Head of caudate nucleus (tissue), 42 donors: Measurements from ENCODE around the gene SPP1.
A peak's percentile ranks its signal among the peaks of the same experiment; 100 is the strongest.
"Not testable (repeated sequence)": the region's sequence is repeated elsewhere in the genome, so short reads cannot be mapped to it uniquely, and the experiment has no call there.

Experiments used
- DNase-seq, 42 donors: peaks; one replicate each; pipeline versions ENCODE4 v3.0.0 to v3.0.0-alpha.2; 2020 to 2021; ENCODE audit warnings: mixed read lengths in 7 of 42
- intact Hi-C: fragments of 100-400 bp; cut with DNase I; formaldehyde crosslinking; loops from one replicate; pipeline ENCODE4 v1.15.0; 2022

Gene SPP1

DNA sequence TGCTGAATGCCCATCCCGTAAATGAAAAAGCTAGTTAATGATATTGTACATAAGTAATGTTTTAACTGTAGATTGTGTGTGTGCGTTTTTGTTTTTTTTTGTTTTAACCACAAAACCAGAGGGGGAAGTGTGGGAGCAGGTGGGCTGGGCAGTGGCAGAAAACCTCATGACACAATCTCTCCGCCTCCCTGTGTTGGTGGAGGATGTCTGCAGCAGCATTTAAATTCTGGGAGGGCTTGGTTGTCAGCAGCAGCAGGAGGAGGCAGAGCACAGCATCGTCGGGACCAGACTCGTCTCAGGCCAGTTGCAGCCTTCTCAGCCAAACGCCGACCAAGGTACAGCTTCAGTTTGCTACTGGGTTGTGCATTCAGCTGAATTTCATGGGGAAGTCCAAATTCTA, at the start of gene SPP1:
TSS of gene SPP1 (plus strand) at position 249 of the 400 bp plus-strand sequence. CDS start 1,182 bp downstream, outside the sequence.
- DNase-seq, result peak; percentile 70 to 94 (median 85)
- intact Hi-C loops, result no loop called here

DNA sequence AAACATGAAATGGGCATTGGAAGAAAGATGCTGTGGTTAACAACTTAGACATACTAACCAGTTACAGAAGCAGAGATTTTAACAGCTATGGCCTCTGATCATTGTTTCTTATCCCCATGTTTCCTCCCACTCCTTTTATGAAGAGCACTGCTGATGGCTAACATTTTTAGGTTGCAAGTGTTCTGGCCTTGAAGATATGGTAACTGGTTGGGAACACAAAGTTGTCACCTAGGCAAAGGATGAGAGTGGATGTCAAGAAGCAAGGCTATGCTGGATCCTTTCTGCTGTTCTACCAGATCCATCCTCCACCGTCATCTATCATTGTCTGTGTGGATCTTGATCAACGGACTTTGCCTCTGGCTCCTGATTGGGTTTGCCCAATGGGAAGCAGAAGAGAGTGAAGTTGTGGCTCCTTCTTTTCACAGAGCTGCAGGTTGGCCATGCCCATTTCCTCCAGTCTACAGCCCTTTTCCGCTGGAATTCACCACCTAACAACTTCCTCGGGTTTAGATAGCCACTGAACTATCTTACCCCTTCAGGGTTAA, 48.9 kb upstream of the SPP1 start:
- no peak for DNase-seq
- intact Hi-C loops, result loop anchor here (1.0 kb wide), 1 partner anchor 11 kb away; no protein-coding TSS in a partner anchor

DNA sequence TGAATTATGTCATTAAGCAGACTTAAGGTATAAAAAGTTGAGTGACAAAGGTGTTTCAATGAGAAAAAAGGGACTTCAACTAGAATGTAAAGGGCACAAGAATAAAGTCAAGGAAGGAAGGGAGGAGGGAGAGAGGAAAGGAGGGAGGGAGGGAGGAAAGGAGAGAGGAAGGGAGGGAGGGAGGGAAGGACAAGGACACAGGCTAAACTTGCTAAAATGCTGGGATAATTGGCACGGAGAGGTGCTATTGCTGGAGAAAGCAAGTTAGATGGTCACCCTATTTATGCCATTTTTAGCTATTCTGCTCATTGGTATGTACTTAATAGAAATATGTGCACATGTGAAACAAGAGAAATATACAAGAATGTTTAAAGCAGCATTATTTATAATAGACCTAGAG, 44.9 kb upstream of the SPP1 start:
- intact Hi-C loops, result no loop called here
- DNase-seq, result no peak

DNA sequence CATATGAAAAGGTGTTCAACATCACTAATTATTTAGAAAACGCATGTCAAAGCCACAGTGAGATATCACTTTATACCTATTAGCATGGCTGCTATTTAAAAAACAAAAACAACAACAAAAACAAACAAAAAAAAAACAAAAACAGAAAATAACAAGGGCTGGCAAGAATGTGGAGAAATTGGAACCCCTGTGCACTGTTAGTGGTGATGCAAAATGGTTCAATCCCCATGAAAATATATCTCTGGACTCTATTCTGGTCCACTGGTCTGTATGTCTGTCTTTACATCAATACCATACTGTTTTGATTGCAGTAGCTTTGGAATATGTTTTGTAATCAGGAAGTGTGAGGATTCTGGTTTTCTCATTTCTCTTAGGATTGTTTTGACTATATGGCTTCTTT, 43.6 kb upstream of the SPP1 start:
- intact Hi-C loops, result no loop called here
- DNase-seq, result no peak

DNA sequence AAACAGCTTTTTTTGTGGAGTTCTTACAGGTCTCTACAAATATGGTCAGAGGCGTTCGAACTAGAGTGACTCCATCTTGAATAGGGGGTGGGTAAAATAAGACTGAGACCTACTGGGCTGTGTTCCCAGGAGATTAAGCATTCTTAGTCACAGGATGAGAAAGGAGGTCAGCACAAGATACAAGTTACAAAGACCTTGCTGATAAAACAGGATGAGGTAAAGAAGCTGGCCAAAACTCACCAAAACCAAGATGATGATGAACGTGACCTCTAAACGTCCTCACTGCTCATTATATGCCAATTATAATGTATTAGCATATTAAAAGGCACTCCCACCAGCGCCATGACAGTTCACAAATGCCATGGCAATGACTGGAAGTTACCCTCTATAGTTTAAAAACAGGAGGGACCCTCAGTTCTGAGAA, 42.8 kb upstream of the SPP1 start:
- intact Hi-C loops, result no loop called here
- DNase-seq, result no peak

DNA sequence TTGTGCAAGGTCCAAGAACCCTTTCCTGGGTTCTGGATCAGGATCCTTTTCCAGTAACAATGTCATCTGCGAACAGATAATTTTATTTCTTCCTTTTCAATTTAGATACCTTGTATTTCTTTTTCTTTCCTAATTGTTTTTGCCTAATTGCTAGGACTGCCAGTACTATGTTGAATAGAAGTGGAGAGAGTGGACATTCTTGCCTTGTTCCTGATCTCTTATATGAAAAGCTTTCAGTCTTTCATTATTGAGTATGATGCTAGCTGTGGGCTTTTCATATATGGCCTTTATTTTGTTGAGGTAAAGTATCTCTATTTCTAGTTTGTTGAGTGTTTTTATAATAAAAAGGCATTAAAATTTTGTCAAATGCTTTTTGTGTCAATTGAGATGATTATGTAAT, 42.2 kb upstream of the SPP1 start:
- DNase-seq, result no peak
- intact Hi-C loops, result no loop called here

DNA sequence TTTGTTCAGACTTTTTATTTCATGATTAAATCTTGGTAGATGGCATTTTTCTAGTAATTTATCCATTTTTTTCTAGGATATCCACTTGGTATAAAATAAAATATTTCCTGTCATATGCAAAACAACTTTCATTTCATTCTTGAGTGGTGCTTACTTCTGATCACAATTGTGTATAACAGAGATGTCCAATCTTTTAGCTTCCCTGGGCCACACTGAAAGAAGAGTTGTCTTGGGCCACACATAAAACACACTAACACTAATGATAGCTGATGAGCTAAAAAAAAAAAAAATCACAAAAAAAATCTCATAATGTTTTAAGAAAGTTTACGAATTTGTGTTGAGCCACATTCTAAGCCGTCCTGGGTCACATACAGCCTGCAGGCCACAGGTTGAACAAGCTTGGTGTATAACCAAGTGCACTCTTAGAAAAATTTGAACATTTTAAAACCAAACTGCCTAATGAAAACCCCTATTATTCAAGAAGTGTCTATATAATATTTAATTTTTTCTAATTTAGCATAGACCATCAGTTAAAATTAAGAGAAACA, 41.3 kb upstream of the SPP1 start:
- intact Hi-C loops, result no loop called here
- DNase-seq, result no peak

DNA sequence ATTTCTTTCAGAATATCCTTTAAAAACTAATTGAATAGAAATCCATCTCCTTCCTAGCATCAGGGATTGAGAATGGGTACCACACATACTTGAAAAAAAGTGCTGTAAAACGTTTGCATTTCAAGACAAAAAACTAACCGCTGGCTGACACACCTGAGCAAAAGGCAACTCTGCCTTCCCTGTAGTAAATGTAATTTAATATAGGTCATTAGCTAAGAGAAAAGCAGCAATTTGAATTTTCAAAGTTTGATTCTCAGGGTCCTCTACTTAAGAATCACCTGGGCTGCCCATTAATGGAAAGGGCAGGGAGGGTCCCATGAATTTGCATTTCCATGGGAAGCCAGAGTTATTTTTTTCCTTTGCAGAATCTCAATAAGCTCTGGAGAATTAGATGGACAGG, 40.5 kb upstream of the SPP1 start:
- intact Hi-C loops, result no loop called here
- no peak for DNase-seq

DNA sequence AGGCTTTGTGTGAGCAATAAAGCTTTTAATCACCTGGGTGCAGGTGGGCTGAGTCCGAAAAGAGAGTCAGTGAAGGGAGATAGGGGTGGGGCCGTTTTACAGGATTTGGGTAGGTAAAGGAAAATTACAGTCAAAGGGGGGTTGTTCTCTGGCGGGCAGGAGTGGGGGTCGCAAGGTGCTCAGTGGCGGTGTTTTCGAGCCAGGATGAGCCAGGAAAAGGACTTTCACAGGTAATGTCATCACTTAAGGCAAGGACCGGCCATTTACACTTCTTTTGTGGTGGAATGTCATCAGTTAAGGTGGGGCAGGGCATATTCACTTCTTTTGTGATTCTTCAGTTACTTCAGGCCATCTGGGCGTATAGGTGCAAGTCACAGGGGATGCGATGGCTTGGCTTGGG, 39.6 kb upstream of the SPP1 start:
- intact Hi-C loops, DNase-seq: not testable (repeated sequence)

DNA sequence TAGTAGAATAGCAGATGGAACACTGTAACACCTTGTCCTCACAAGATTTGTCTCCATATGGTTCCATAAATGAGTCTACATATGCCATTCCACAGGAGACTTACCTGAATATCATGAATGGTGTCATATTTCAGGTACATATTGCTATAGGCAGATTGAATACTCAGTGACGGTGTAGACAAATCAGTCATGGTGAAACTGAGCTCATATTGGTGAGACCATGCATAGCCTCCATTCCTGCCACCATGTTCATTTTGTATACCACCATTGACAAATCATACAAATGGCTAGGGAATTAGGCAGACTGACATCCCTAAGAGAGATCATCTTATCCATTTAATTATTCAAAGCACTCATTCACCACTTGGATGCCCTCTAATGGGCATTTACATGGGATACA, 38.0 kb upstream of the SPP1 start:
- no peak for DNase-seq
- intact Hi-C loops, result loop anchor here (1.0 kb wide), 1 partner anchor 11 kb away; no protein-coding TSS in a partner anchor

DNA sequence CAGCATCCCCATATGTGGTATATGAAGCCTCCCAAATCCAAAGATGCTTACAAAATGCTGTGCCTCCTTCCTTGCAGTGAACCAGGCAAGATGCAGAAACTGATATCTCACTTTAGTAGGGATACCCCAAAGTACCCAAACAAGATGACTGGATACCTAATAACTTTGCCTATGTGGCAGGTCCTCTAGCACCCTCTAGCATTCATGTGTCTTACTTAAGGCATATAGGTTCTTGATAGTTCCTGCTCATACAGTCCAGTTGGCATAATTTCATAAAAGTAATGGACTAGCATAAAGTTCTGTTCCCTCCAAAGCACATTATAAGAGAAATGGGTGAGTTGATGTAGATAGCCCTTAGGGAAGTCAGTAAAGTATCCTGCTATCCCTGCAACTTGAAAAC, 36.8 kb upstream of the SPP1 start:
- intact Hi-C loops, result no loop called here
- DNase-seq, result no peak

DNA sequence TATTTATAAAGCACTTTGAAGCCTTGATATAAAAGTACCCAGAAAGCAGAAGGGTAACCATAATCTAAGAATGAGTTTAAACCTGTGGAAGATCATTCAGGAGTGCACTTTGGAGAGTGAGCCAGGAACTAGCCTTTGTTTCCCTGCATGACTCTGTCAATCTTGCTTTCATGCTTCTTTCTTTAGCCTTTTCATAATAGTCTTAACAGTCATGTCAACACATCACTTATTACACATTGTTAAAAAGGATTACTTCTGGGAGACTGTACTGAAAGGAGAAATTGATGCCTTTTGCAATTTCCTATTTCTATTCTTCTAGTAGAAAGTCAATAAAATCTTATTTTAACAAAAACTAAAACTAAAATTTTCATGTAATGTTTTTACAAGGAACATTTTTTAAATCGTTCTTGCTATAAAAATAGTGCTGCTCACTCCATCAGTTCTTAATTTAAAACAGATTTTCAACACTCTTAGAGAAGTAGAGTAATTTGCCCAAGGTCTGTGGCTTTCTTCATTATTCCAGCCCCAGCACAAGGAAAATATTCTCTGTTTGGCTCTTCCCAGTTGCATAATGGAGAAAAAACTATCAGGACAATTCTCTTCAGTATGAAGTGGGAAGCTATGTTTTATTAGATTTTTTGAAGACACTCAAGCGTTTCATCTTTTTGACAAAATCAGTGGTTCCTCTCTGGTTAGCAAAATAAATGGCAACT, 35.4 kb upstream of the SPP1 start:
- DNase-seq, result no peak
- intact Hi-C loops, result no loop called here

DNA sequence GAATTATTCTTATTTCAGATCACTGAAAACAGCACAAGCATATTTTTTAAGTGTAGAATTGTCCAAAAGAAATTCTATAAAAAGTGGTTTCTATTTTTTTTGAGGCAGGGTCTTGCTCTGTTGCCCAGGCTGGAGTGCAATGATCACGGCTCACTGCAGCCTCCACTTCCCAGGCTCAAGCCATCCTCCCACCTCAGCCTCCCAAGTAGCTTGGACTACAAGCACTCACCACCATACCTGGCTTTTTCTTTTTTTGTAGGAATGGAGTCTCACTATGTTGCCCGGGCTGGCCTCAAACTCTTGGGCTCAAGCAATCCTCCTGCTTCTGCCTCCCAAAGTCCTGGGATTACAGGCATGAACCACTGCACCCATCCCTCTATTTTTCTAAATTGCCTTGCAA, 34.7 kb upstream of the SPP1 start:
- intact Hi-C loops, DNase-seq: not testable (repeated sequence)

DNA sequence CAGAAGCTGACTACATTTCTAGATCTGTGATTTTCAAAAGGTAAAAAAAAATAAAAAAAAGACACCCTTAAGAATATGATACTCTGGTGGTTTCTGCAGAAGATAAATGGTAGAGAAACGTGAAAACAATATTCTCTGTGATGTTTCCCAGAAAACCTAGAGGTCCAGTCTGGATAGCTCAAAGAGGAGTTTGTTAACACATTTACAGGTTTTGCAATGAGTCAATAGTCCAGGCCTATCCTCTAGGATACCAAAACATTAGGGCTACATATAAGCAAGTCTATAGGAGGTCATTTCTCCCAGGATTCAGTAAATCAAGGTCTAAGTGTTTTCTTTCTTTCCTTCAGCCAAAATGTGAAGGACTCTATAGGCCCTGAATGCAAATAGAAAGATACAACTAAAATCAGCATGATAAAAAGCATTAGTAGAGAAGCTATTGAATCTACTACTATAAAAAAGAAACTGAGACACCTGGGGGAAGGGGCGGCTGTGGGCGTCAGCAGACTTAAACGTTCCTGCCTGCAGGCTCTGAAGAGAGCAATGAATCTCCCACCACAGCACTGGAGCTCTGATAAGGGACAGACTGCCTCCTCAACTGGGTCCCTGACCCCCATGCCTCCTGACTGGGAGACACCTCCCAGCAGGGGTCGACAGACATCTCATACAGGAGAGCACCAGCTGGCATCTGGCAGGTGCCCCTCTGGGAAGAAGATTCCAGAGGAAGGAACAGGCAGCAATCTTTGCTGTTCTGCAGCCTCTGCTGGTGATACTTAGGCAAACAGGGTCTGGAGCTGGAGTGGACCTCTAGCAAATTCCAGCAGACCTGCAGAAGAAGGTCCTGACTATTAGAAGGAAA, 33.7 kb upstream of the SPP1 start:
- intact Hi-C loops, result no loop called here
- DNase-seq, result no peak

DNA sequence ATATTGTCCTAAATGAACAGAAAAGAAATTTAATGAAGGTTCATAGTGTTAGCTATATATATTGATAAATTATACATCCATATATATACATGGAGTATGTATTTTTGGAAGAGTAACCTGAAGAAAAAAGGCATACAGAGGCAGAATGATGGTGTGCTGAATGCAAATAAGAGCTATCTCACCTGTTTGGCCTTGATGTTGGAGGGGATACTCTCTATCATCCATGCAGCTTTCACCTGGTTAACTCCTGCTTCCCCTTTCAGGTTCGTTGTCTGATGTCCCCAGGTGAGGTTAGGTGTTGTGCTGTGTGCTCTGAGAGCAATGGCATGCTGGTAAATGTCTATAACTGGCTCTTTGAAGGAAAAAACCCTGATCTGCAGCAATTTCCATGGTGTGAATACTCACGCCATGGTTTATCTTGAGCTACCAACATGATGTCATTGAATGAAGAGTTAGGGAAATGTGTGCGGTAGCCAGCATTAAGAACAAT, 31.8 kb upstream of the SPP1 start:
- intact Hi-C loops, result no loop called here
- DNase-seq, result no peak

DNA sequence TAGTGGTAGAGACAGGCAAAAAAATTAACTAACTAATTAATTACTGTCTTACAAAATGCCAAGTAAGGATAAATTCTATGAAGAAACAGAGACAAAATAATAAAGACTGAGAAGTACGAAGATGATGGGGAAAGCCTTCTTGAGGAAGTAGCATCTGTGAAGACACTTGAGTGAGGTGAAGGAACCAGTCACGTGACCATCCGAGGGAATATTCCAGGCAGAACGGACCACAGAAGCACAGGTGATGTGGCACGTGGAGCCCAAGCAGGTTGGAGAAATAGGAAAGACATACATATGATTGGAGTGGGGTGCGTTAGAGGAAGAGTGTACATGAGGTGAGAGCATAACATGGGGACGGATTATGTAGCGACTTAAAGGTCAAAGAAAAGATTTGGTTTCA, 30.5 kb upstream of the SPP1 start:
- no peak for DNase-seq
- intact Hi-C loops, result no loop called here

DNA sequence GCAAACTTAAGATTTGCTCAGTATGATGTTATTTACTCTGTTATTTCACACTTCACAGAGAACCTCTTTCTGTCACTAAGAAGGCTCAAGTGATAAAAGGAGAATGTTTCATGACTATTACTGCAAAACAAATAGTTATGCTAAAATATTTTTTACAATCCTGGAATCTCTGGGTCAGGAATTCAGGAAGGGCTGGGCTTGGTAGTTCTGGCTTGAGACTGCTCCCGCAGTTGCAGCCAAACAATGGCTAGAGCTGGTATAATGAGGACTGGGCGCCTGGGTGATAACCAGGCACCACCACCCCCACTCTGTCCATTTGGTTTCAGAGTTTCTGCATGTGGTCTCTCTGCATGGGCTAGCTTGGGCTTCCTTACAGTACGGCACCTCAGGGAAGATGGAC, 28.7 kb upstream of the SPP1 start:
- intact Hi-C loops, result no loop called here

DNA sequence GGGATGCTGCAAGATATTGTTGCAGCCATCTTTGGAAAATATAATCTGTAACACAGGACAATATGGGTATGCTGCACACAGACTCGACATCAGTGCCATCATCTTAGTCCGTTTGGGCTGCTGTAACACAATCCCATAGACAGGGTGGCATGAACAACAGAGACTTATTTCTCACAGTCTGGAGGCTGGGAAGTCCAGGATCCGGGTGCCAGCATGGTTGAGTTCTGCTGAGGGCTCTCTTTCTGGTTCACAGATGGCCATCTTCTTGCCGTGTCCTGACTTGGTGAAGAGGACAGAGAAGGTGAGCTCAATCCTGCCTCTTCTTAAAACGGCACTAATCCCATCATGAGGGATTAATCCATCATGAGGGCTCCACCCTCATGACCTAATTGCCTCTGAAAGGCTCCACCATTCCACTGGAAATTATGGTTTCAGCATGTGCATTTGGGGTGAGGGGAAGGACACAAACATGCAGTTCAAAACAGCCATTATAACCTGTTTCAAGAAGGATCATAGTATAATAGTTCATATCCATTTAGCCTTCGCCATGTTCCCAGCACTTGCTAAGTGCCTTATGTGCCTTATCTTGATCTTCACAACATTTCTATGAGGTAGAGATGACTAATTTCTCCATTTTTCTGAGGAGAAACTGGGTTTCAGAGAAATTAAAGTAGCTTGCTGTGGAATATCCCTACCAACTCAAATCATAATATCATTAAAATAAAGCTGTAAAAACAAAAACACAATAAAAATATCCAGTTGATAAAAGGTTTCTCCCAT, 27.9 kb upstream of the SPP1 start:
- intact Hi-C loops, result no loop called here
- DNase-seq, result no peak

More for the DNA sequence above, 28.7 kb upstream of the SPP1 start:
- no peak for DNase-seq

DNA sequence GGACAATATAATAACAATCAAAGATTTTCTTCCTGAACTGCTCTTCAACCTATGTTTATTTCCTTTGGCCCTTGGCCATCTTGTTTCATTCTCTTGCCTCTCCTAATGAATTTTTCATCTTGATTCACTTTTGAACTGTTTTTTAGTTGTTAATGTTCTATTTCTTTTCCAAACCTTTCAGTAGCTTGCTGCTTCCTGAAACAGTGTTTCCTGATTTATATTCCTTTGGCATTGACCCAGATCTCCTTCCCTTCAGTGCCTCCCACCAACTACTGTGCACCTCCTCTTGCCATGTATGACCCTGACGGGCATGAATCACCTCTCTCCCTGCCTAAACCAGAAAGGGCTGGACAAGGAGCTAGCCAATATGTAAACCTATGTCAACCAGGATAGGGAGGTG, 25.6 kb upstream of the SPP1 start:
- intact Hi-C loops, result no loop called here
- no peak for DNase-seq
